ENCODE measurements around the gene ZDHHC14.

- TF ChIP-seq CTCF (IDR thresholded peaks at IDR 0.05) (no peak), POLR2A (IDR thresholded peaks at IDR 0.05) (no peak)
Observed at GRCh38 chr6:157516319-157517026, 135.5 kb downstream of the ZDHHC14 start.

Data from body of pancreas (tissue), 4 donors.